ENCODE measurements around the gene ARHGAP26. TPM values are rescaled to one million over a fixed set of nuclear protein-coding genes. Genes with fewer than 3 reads are reported as not detected.

ARHGAP26 gene
- total and polyA plus RNA-seq, 2 experiments from 2014 or later = 9.5 to 16.8 TPM

- no peak for TF ChIP-seq ZNF462 (CRISPR knock-in tag; IDR thresholded peaks at IDR 0.05)
- no peak for TF ChIP-seq ZNF114 (CRISPR knock-in tag; IDR thresholded peaks at IDR 0.05)
- TF ChIP-seq NANOG (IDR thresholded peaks at IDR 0.05; ENCODE audit: borderline replicate concordance) = no peak
- no peak for TF ChIP-seq EZH2 (IDR thresholded peaks at IDR 0.05; ENCODE audit: low read depth, unreplicated experiment)
- TF ChIP-seq JUNB (IDR thresholded peaks at IDR 0.05; ENCODE audit: unreplicated experiment) = no peak
- no peak for TF ChIP-seq EZH2phosphoT487 (IDR thresholded peaks at IDR 0.05; ENCODE audit: unreplicated experiment)
- no peak for TF ChIP-seq CREB1 (CRISPR knock-in tag; IDR thresholded peaks at IDR 0.05; ENCODE audit: low read depth)
Measured at GRCh38 chr5:142819825-142820224, 49.6 kb downstream of the ARHGAP26 start (continued).

- Mint-ChIP-seq H3K9me3 (no peaks in the 10 kb centered on the region), H3K4me1 (peaks cover 39% of the 10 kb centered on the region), H3K27me3 (ENCODE audit: insufficient read depth, low read depth, poor library complexity) (peaks cover 2% of the 10 kb centered on the region), H3K36me3 (ENCODE audit: low read depth) (no peaks in the 10 kb centered on the region; the same call in 2 of the 3 replicates), H3K27ac (no peak overlapping the region), H3K4me3 (no peak overlapping the region)
- Histone ChIP-seq H3K4me2 (no peak overlapping the region), H2AFZ (no peak overlapping the region), H3K27me3 (ENCODE audit: insufficient read depth) (no peaks in the 10 kb centered on the region), H3K36me3 (ENCODE audit: insufficient read depth) (no peaks in the 10 kb centered on the region), H3K4me3 (no peak overlapping the region), H3K27ac (ENCODE audit: low read depth) (no peak overlapping the region), H4K20me1 (replicated peaks; ENCODE audit: insufficient read depth) (no peaks in the 10 kb centered on the region; the same call in none of the 2 replicates), H3F3A (replicated peaks; ENCODE audit: low read depth) (no peaks in the 10 kb centered on the region), H3K79me2 (replicated peaks; ENCODE audit: insufficient read depth) (peaks cover 8% of the 10 kb centered on the region), H3K9me2 (ENCODE audit: insufficient read depth) (no peaks in the 10 kb centered on the region), H3K4me1 (ENCODE audit: insufficient read depth) (peaks cover 36% of the 10 kb centered on the region)
- ATAC-seq (no peak), DNase-seq (ENCODE audit: low spot score) (no peak)
- TF ChIP-seq EZH2phosphoT487 (IDR thresholded peaks at IDR 0.05; ENCODE audit: unreplicated experiment) (no peak), ZNF462 (CRISPR knock-in tag; IDR thresholded peaks at IDR 0.05) (no peak), POLR2AphosphoS5 (IDR thresholded peaks at IDR 0.05; ENCODE audit: low read depth) (no peak), CTCF (conservative IDR thresholded peaks at IDR 0.05; ENCODE audit: low read depth in 2 of 2) (no peak)
Measured at GRCh38 chr5:142820447-142820846, 50.3 kb downstream of the ARHGAP26 start.

Data from GM23338 (cell line).